HepG2 (cell line): ENCODE results near the gene KIF22. TPM values are rescaled to one million over a fixed set of nuclear protein-coding genes. Genes with fewer than 3 reads are reported as not detected.

Experiments used
- ARNT ChIP-seq: fragments of 450-650 bp; IDR thresholded peaks from 2 replicates; pipeline ENCODE4 v1.6.1; 2017
- CCDC6 ChIP-seq: sonication (generic); formaldehyde crosslinking; IDR thresholded peaks from 2 replicates; pipeline ENCODE4 v1.8.1; 2022; ENCODE audit warnings: mild to moderate bottlenecking, missing genetic modification reagents, moderate library complexity
- CHD4 ChIP-seq: fragments of 200-600 bp; sonication (generic); IDR thresholded peaks from 2 replicates; pipeline ENCODE4 v1.7.0; 2017; ENCODE audit warnings: mild to moderate bottlenecking, low read length, borderline replicate concordance
- FOSL1 ChIP-seq: sonication (generic); formaldehyde crosslinking; IDR thresholded peaks from 2 replicates; pipeline ENCODE4 v1.9.0; 2021; ENCODE audit warnings: missing genetic modification reagents, borderline replicate concordance
- FOXK1 ChIP-seq: sonication (generic); formaldehyde crosslinking; IDR thresholded peaks from 2 replicates; pipeline ENCODE4 v1.4.0; 2020; ENCODE audit warnings: low read depth, missing genetic modification reagents, borderline replicate concordance
- FOXP4 ChIP-seq: sonication (generic); formaldehyde crosslinking; IDR thresholded peaks from 2 replicates; pipeline ENCODE4 v1.4.0; 2020; ENCODE audit warnings: missing genetic modification reagents
- GABPA ChIP-seq, 2 experiments: IDR thresholded peaks; 2 replicates each; pipeline ENCODE4 v1.6.1; 2011 to 2016; ENCODE audit warnings: low read depth in 2 of 2, low read length in 1 of 2, missing biosample characterization in 1 of 2, missing genetic modification characterization in 1 of 2
- GPN1 ChIP-seq: sonication (generic); formaldehyde crosslinking; IDR thresholded peaks from 2 replicates; pipeline ENCODE4 v1.5.1; 2020; ENCODE audit warnings: missing genetic modification reagents, borderline replicate concordance
- HHEX ChIP-seq: IDR thresholded peaks from 2 replicates; pipeline ENCODE4 v1.6.1; 2016; ENCODE audit warnings: control low read depth
- HIVEP1 ChIP-seq: sonication (generic); formaldehyde crosslinking; IDR thresholded peaks from 2 replicates; pipeline ENCODE4 v1.4.0; 2020; ENCODE audit warnings: mild to moderate bottlenecking, missing genetic modification reagents
- HNRNPH1 ChIP-seq: fragments of 200-400 bp; formaldehyde crosslinking; optimal IDR thresholded peaks from 2 replicates; pipeline ENCODE3; 2017; ENCODE audit warnings: mild to moderate bottlenecking, low read depth, low read length
- KLF11 ChIP-seq: IDR thresholded peaks from 2 replicates; pipeline ENCODE4 v1.6.1; 2016; ENCODE audit warnings: missing compliant biosample characterization
- MAX ChIP-seq: IDR thresholded peaks from 2 replicates; pipeline ENCODE4 v1.6.1; 2012; ENCODE audit warnings: inconsistent platforms
- NCOA2 ChIP-seq: sonication (generic); formaldehyde crosslinking; IDR thresholded peaks from 2 replicates; pipeline ENCODE4 v1.8.0; 2022; ENCODE audit warnings: inconsistent platforms
- NFE2L2 ChIP-seq: fragments of 150-350 bp; IDR thresholded peaks from 2 replicates; pipeline ENCODE4 v1.6.1; 2014; ENCODE audit warnings: low read length
- PRPF4 ChIP-seq: fragments of 200-400 bp; formaldehyde crosslinking; IDR thresholded peaks from 2 replicates; pipeline ENCODE4 v1.6.1; 2016; ENCODE audit warnings: low read length, low read depth; ENCODE audit not compliant: poor library complexity, severe bottlenecking
- RFXANK ChIP-seq: IDR thresholded peaks from 2 replicates; pipeline ENCODE4 v1.6.1; 2016
- SMARCC2 ChIP-seq: fragments of 450-650 bp; IDR thresholded peaks from 2 replicates; pipeline ENCODE4 v1.6.1; 2017; ENCODE audit warnings: antibody characterized with exemption, mild to moderate bottlenecking
- THAP11 ChIP-seq: IDR thresholded peaks from 2 replicates; pipeline ENCODE4 v1.6.1; 2016; ENCODE audit warnings: missing biosample characterization, missing genetic modification reagents
- TMF1 ChIP-seq: sonication (generic); formaldehyde crosslinking; IDR thresholded peaks from 2 replicates; pipeline ENCODE4 v1.8.1; 2022; ENCODE audit warnings: low read depth, missing genetic modification reagents
- UBTF ChIP-seq: sonication (generic); formaldehyde crosslinking; IDR thresholded peaks from 2 replicates; pipeline ENCODE4 v1.4.0; 2020; ENCODE audit warnings: mild to moderate bottlenecking, missing genetic modification reagents
- YEATS2 ChIP-seq: sonication (generic); formaldehyde crosslinking; IDR thresholded peaks from 2 replicates; pipeline ENCODE4 v1.4.0; 2020; ENCODE audit warnings: missing genetic modification reagents, borderline replicate concordance
- ZFP41 ChIP-seq: sonication (generic); formaldehyde crosslinking; IDR thresholded peaks from 2 replicates; pipeline ENCODE4 v1.4.0; 2020; ENCODE audit warnings: mild to moderate bottlenecking, missing genetic modification reagents, borderline replicate concordance
- ZNF430 ChIP-seq: sonication (generic); formaldehyde crosslinking; IDR thresholded peaks from 2 replicates; pipeline ENCODE4 v1.9.0; 2021; ENCODE audit warnings: mild to moderate bottlenecking, missing genetic modification reagents
- ZNF451 ChIP-seq: sonication (generic); formaldehyde crosslinking; IDR thresholded peaks from 2 replicates; pipeline ENCODE4 v1.5.0; 2020; ENCODE audit warnings: mild to moderate bottlenecking, missing genetic modification reagents
- ZNF558 ChIP-seq: sonication (generic); formaldehyde crosslinking; IDR thresholded peaks from 2 replicates; pipeline ENCODE4 v1.9.0; 2022; ENCODE audit warnings: mild to moderate bottlenecking, missing genetic modification reagents, borderline replicate concordance
- ZNF577 ChIP-seq: sonication (generic); formaldehyde crosslinking; IDR thresholded peaks from 2 replicates; pipeline ENCODE4 v1.4.0; 2020; ENCODE audit warnings: mild to moderate bottlenecking, low read depth, missing genetic modification reagents, borderline replicate concordance
- ZNF713 ChIP-seq: sonication (generic); formaldehyde crosslinking; IDR thresholded peaks from 2 replicates; pipeline ENCODE4 v1.4.0; 2020; ENCODE audit warnings: mild to moderate bottlenecking, missing genetic modification reagents
- ZNF782 ChIP-seq: sonication (generic); formaldehyde crosslinking; IDR thresholded peaks from 2 replicates; pipeline ENCODE4 v1.4.0; 2020; ENCODE audit warnings: missing genetic modification reagents, mild to moderate bottlenecking, borderline replicate concordance
- polyA plus RNA-seq, 8 experiments: library from polyadenylated mRNA; depleted of rRNA in 3 of 8; stranded (reverse) in 7 of 8; unstranded in 1 of 8; fragments of >200 nt; fragmentation: Illumina TruSeq in 4 of 8; extraction: Trizol in 4 of 8; gene quantifications; 2 replicates each; pipeline versions ENCODE4 v1.2.1 to v1.2.3, GENCODE V29; 2011 to 2016; ENCODE audit warnings: low read depth in 4 of 8, missing spikeins in 1 of 8, mixed read lengths in 1 of 8; ENCODE audit not compliant: insufficient read depth in 1 of 8
- total RNA-seq, 5 experiments: library from RNA; depleted of rRNA; stranded (reverse); fragments of >200 nt; fragmentation: Illumina TruSeq; extraction: Trizol; gene quantifications; 2 replicates each; pipeline ENCODE4 v1.2.3, GENCODE V29; 2016; ENCODE audit warnings: low read depth in 1 of 5

KIF22 gene
- total and polyA plus RNA-seq, 2 of the 13 experiments (the other 11 are each of a cell fraction or from before 2014, with no cell fraction given): 95.8 to 118 TPM

- TF ChIP-seq HIVEP1 (CRISPR knock-in tag) (peak; percentile 96), ZFP41 (CRISPR knock-in tag) (no peak), ZNF430 (CRISPR knock-in tag) (no peak; the same call in 1 of the 2 replicates), HNRNPH1 (peak; percentile 55), UBTF (CRISPR knock-in tag) (peak; percentile 56), CCDC6 (CRISPR knock-in tag) (no peak), ZNF577 (no peak), ZNF713 (CRISPR knock-in tag) (no peak), MAX (peak; percentile 59; the same call in 1 of the 2 replicates), THAP11 (CRISPR knock-in tag) (no peak), KLF11 (CRISPR knock-in tag) (peak; percentile 55; the same call in 1 of the 2 replicates), PRPF4 (no peak), GABPA (IDR thresholded peaks at IDR 0.05; ENCODE audit: low read depth, low read length) (no peak), GABPA (CRISPR knock-in tag; IDR thresholded peaks at IDR 0.05; ENCODE audit: low read depth) (peak; percentile 23; the same call in 1 of the 2 replicates), ARNT (no peak), GPN1 (no peak), FOSL1 (no peak), CHD4 (no peak), TMF1 (no peak), FOXP4 (CRISPR knock-in tag) (peak; percentile 65), SMARCC2 (no peak), HHEX (no peak), RFXANK (no peak), NFE2L2 (no peak), ZNF558 (CRISPR knock-in tag) (no peak), NCOA2 (CRISPR knock-in tag) (peak; percentile 51; the same call in 1 of the 2 replicates), FOXK1 (CRISPR knock-in tag) (no peak), YEATS2 (CRISPR knock-in tag) (no peak), ZNF451 (CRISPR knock-in tag) (no peak), ZNF782 (CRISPR knock-in tag) (no peak)
These were observed 20.8 kb downstream of the KIF22 start (continued) for GRCh38 chr16:29811170-29811895.
